ENCODE measurements around the gene DNAH8. TPM values are rescaled to one million over a fixed set of nuclear protein-coding genes. Genes with fewer than 3 reads are reported as not detected.

Gene DNAH8
- polyA plus RNA-seq, 1 of the 3 experiments (the other 2 are of a cell fraction) = not detected

GRCh38 chr6:39065561-39065960, 350.4 kb downstream of the DNAH8 start:
- no peaks in the 10 kb centered on the region for H3F3A ChIP-seq (replicated peaks; ENCODE audit: insufficient read depth)
- no peaks in the 10 kb centered on the region for H3K9me3 ChIP-seq
- no peaks in the 10 kb centered on the region for H3K79me2 ChIP-seq (ENCODE audit: insufficient read depth)
- no peak overlapping the region for H3K9ac ChIP-seq
- H3K4me3 ChIP-seq (ENCODE audit: low read depth in 2 of 2, low read length in 1 of 2) = no peak overlapping the region
- no peak for DNase-seq
- H3K27me3 ChIP-seq (ENCODE audit: insufficient read depth) = no peaks in the 10 kb centered on the region
- TF ChIP-seq TCF12 (IDR thresholded peaks at IDR 0.05) = no peak
- TF ChIP-seq MXI1 (IDR thresholded peaks at IDR 0.05; ENCODE audit: low read depth, low read length) = no peak
- no peak for TF ChIP-seq FOXJ3 (CRISPR knock-in tag; IDR thresholded peaks at IDR 0.05)
- TF ChIP-seq, protein P1, sequence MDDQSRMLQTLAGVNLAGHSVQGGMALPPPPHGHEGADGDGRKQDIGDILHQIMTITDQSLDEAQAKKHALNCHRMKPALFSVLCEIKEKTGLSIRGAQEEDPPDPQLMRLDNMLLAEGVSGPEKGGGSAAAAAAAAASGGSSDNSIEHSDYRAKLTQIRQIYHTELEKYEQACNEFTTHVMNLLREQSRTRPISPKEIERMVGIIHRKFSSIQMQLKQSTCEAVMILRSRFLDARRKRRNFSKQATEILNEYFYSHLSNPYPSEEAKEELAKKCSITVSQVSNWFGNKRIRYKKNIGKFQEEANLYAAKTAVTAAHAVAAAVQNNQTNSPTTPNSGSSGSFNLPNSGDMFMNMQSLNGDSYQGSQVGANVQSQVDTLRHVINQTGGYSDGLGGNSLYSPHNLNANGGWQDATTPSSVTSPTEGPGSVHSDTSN (IDR thresholded peaks at IDR 0.05) = no peak
- no peak for TF ChIP-seq SIN3A (IDR thresholded peaks at IDR 0.05; ENCODE audit: borderline replicate concordance, low read depth, low read length)
- TF ChIP-seq NFIC (IDR thresholded peaks at IDR 0.05; ENCODE audit: borderline replicate concordance) = no peak
- no peak for TF ChIP-seq JUND (IDR thresholded peaks at IDR 0.05)
- no peak for TF ChIP-seq EZH2phosphoT487 (IDR thresholded peaks at IDR 0.05; ENCODE audit: borderline replicate concordance, low read depth)
- no peak for TF ChIP-seq SMC3 (IDR thresholded peaks at IDR 0.05; ENCODE audit: low read depth, low read length)
- TF ChIP-seq MAX (IDR thresholded peaks at IDR 0.05; ENCODE audit: low read depth) = no peak
- TF ChIP-seq POLR2AphosphoS5 (IDR thresholded peaks at IDR 0.05; ENCODE audit: low read depth, low read length) = no peak
- TF ChIP-seq GABPA (IDR thresholded peaks at IDR 0.05; ENCODE audit: low read depth) = no peak
- TF ChIP-seq TAF1 (IDR thresholded peaks at IDR 0.05; ENCODE audit: borderline replicate concordance, low read depth, low read length) = no peak
- TF ChIP-seq RXRA (IDR thresholded peaks at IDR 0.05; ENCODE audit: borderline replicate concordance, low read depth) = no peak
- TF ChIP-seq FOSL2 (IDR thresholded peaks at IDR 0.05; ENCODE audit: borderline replicate concordance, low read depth) = no peak
- no peaks in the 10 kb centered on the region for H3K36me3 ChIP-seq (replicated peaks in 1 of 2; ENCODE audit: control insufficient read depth in 1 of 2, insufficient read depth in 2 of 2, low read length in 1 of 2)
- H3K9me2 ChIP-seq = no peaks in the 10 kb centered on the region
- H3K27ac ChIP-seq (ENCODE audit: low read depth in 2 of 2, low read length in 1 of 2) = no peak overlapping the region
- no peaks in the 10 kb centered on the region for H4K20me1 ChIP-seq (ENCODE audit: insufficient read depth)
- POLR2A ChIA-PET = no interaction called here
- H3K4me1 ChIP-seq (ENCODE audit: control insufficient read depth in 1 of 2, insufficient read depth in 2 of 2, low read depth in 1 of 2, low read length in 1 of 2) = peaks cover 0 to 26% of the 10 kb centered on the region in 2 experiments; a peak in 2 of 4 replicates
- no peak overlapping the region for H2AFZ ChIP-seq (ENCODE audit: low read depth)
- CTCF ChIA-PET = interaction anchor here (0.8 to 2.0 kb wide), 3 partner anchors 13 to 193 kb away, joined by 3 to 5 read pairs (median 3); no protein-coding TSS in a partner anchor
- 73% methylated on average over 4 of the region's 8 CpGs for WGBS (ENCODE audit: low lambda C conversion rate)
- H3K4me2 ChIP-seq = no peak overlapping the region

- Histone ChIP-seq H3K79me2 (ENCODE audit: insufficient read depth) (no peaks in the 10 kb centered on the region), H3F3A (replicated peaks; ENCODE audit: insufficient read depth) (no peaks in the 10 kb centered on the region), H3K36me3 (replicated peaks in 1 of 2; ENCODE audit: control insufficient read depth in 1 of 2, insufficient read depth in 2 of 2, low read length in 1 of 2) (no peaks in the 10 kb centered on the region), H3K4me3 (ENCODE audit: low read depth in 2 of 2, low read length in 1 of 2) (no peak overlapping the region), H2AFZ (ENCODE audit: low read depth) (no peak overlapping the region), H3K9me3 (no peaks in the 10 kb centered on the region), H3K4me2 (no peak overlapping the region), H3K27ac (ENCODE audit: low read depth in 2 of 2, low read length in 1 of 2) (no peak overlapping the region), H3K9ac (no peak overlapping the region), H3K4me1 (ENCODE audit: control insufficient read depth in 1 of 2, insufficient read depth in 2 of 2, low read depth in 1 of 2, low read length in 1 of 2) (no peaks in the 10 kb centered on the region; a peak in 1 of 4 replicates), H3K27me3 (ENCODE audit: insufficient read depth) (no peaks in the 10 kb centered on the region), H3K9me2 (no peaks in the 10 kb centered on the region), H4K20me1 (ENCODE audit: insufficient read depth) (no peaks in the 10 kb centered on the region)
- TF ChIP-seq, protein P2, sequence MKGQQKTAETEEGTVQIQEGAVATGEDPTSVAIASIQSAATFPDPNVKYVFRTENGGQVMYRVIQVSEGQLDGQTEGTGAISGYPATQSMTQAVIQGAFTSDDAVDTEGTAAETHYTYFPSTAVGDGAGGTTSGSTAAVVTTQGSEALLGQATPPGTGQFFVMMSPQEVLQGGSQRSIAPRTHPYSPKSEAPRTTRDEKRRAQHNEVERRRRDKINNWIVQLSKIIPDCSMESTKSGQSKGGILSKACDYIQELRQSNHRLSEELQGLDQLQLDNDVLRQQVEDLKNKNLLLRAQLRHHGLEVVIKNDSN (IDR thresholded peaks at IDR 0.05; ENCODE audit: borderline replicate concordance, low read depth) = no peak
- WGBS (ENCODE audit: low lambda C conversion rate) = 32% methylated on average over 5 of the region's 7 CpGs
- ChIA-PET CTCF (no interaction called here), POLR2A (no interaction called here)
- no peak for DNase-seq
Measured at GRCh38 chr6:39068391-39068790, 353.3 kb downstream of the DNAH8 start.
